Measurements from ENCODE around the gene MAP3K15. TPM values are rescaled to one million over a fixed set of nuclear protein-coding genes. Genes with fewer than 3 reads are reported as not detected.

MAP3K15 gene
- total and polyA plus RNA-seq, 2 of the 13 experiments (the other 11 are each of a cell fraction or from before 2014, with no cell fraction given) = 3.9 to 6.4 TPM

DNA sequence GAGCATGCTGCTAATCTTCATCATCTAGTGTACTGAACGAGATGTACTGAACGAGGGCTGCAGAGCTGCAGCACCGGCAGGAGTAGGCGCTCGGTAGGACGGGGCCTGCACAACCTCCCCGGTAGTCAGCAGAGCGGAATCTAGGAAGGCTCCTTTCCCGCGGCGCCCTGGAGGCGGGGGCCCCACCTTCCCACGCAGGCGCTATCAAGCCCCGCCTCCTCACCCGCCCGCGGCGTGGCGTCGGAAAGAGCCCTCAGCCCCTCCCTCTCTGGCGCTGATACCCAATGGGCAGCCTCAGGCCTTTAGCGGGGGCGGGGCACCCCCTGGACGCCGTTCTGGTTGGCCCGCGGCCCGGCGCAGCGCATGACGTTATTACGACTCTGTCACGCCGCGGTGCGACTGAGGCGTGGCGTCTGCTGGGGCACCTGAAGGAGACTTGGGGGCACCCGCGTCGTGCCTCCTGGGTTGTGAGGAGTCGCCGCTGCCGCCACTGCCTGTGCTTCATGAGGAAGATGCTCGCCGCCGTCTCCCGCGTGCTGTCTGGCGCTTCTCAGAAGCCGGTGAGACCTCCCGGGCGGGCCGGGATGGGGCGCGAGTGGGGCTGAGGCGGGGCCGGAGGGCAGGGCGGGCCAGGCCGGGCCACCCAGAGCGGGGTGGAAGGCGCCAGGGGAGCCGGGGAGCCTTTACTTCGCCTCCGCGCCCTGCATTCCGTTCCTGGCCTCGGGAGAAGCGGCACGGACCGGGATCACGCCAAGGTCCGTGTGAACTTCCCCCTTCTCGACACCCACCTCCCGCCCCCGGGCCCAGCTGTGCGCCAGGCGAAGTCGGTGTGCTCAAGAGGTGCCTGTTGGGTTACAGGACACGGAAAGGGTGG is 171.5 kb downstream of the MAP3K15 start, which contains the start of gene PDHA1 (continued):
- TF ChIP-seq, protein P1, sequence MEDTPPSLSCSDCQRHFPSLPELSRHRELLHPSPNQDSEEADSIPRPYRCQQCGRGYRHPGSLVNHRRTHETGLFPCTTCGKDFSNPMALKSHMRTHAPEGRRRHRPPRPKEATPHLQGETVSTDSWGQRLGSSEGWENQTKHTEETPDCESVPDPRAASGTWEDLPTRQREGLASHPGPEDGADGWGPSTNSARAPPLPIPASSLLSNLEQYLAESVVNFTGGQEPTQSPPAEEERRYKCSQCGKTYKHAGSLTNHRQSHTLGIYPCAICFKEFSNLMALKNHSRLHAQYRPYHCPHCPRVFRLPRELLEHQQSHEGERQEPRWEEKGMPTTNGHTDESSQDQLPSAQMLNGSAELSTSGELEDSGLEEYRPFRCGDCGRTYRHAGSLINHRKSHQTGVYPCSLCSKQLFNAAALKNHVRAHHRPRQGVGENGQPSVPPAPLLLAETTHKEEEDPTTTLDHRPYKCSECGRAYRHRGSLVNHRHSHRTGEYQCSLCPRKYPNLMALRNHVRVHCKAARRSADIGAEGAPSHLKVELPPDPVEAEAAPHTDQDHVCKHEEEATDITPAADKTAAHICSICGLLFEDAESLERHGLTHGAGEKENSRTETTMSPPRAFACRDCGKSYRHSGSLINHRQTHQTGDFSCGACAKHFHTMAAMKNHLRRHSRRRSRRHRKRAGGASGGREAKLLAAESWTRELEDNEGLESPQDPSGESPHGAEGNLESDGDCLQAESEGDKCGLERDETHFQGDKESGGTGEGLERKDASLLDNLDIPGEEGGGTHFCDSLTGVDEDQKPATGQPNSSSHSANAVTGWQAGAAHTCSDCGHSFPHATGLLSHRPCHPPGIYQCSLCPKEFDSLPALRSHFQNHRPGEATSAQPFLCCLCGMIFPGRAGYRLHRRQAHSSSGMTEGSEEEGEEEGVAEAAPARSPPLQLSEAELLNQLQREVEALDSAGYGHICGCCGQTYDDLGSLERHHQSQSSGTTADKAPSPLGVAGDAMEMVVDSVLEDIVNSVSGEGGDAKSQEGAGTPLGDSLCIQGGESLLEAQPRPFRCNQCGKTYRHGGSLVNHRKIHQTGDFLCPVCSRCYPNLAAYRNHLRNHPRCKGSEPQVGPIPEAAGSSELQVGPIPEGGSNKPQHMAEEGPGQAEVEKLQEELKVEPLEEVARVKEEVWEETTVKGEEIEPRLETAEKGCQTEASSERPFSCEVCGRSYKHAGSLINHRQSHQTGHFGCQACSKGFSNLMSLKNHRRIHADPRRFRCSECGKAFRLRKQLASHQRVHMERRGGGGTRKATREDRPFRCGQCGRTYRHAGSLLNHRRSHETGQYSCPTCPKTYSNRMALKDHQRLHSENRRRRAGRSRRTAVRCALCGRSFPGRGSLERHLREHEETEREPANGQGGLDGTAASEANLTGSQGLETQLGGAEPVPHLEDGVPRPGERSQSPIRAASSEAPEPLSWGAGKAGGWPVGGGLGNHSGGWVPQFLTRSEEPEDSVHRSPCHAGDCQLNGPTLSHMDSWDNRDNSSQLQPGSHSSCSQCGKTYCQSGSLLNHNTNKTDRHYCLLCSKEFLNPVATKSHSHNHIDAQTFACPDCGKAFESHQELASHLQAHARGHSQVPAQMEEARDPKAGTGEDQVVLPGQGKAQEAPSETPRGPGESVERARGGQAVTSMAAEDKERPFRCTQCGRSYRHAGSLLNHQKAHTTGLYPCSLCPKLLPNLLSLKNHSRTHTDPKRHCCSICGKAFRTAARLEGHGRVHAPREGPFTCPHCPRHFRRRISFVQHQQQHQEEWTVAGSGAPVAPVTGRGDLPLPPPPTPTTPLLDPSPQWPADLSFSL (CRISPR knock-in tag; IDR thresholded peaks at IDR 0.05) = no peak
- TF ChIP-seq, protein P2, sequence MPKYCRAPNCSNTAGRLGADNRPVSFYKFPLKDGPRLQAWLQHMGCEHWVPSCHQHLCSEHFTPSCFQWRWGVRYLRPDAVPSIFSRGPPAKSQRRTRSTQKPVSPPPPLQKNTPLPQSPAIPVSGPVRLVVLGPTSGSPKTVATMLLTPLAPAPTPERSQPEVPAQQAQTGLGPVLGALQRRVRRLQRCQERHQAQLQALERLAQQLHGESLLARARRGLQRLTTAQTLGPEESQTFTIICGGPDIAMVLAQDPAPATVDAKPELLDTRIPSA (CRISPR knock-in tag; IDR thresholded peaks at IDR 0.05; ENCODE audit: borderline replicate concordance) = no peak
- TF ChIP-seq ZNF563 (CRISPR knock-in tag; IDR thresholded peaks at IDR 0.05) = 0 out of 2 replicates have a peak, but pooled peaks have one; percentile 10
- TF ChIP-seq, protein P3, sequence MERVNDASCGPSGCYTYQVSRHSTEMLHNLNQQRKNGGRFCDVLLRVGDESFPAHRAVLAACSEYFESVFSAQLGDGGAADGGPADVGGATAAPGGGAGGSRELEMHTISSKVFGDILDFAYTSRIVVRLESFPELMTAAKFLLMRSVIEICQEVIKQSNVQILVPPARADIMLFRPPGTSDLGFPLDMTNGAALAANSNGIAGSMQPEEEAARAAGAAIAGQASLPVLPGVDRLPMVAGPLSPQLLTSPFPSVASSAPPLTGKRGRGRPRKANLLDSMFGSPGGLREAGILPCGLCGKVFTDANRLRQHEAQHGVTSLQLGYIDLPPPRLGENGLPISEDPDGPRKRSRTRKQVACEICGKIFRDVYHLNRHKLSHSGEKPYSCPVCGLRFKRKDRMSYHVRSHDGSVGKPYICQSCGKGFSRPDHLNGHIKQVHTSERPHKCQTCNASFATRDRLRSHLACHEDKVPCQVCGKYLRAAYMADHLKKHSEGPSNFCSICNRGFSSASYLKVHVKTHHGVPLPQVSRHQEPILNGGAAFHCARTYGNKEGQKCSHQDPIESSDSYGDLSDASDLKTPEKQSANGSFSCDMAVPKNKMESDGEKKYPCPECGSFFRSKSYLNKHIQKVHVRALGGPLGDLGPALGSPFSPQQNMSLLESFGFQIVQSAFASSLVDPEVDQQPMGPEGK (CRISPR knock-in tag; IDR thresholded peaks at IDR 0.05) = 0 out of 2 replicates have a peak, but pooled peaks have one; percentile 28
- TF ChIP-seq ZNF451 (CRISPR knock-in tag; IDR thresholded peaks at IDR 0.05) = no peak
- no peak for TF ChIP-seq TGIF2 (CRISPR knock-in tag; IDR thresholded peaks at IDR 0.05)
- TF ChIP-seq, protein P4, sequence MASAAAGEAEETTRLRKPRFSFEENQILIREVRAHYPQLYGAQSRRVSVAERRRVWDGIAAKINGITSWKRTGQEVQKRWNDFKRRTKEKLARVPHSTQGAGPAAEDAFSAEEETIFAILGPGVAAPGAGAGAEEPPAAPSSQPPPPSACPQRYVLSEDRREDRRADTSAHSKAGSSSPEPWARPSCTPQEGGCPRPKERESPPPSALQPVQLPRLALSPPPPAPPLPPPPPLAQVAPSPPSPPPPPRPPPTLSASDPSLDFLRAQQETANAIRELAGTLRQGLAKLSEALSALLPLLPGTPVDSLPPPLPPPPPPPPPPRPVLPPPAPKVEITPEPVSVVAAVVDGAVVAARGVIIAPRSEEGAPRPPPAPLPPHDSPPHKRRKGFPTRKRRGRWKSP (CRISPR knock-in tag; IDR thresholded peaks at IDR 0.05) = peak; percentile 37; the same call in 1 of the 2 replicates
- TF ChIP-seq, protein P5, sequence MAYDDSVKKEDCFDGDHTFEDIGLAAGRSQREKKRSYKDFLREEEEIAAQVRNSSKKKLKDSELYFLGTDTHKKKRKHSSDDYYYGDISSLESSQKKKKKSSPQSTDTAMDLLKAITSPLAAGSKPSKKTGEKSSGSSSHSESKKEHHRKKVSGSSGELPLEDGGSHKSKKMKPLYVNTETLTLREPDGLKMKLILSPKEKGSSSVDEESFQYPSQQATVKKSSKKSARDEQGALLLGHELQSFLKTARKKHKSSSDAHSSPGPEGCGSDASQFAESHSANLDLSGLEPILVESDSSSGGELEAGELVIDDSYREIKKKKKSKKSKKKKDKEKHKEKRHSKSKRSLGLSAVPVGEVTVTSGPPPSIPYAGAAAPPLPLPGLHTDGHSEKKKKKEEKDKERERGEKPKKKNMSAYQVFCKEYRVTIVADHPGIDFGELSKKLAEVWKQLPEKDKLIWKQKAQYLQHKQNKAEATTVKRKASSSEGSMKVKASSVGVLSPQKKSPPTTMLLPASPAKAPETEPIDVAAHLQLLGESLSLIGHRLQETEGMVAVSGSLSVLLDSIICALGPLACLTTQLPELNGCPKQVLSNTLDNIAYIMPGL (CRISPR knock-in tag; IDR thresholded peaks at IDR 0.05; ENCODE audit: borderline replicate concordance in 1 of 2, low read depth in 1 of 2) = 0 out of 4 replicates have a peak, but pooled peaks of 1 of the 2 experiments have one; percentile 32
- peak; percentile 72 for TF ChIP-seq PHF20 (CRISPR knock-in tag; IDR thresholded peaks at IDR 0.05)
- TF ChIP-seq CREB1 (IDR thresholded peaks at IDR 0.05) = peak; percentile 92
- TF ChIP-seq CREB1 (CRISPR knock-in tag; IDR thresholded peaks at IDR 0.05) = peak; percentile 94
- TF ChIP-seq SNAPC2 (CRISPR knock-in tag; IDR thresholded peaks at IDR 0.05) = 0 out of 2 replicates have a peak, but pooled peaks have one; percentile 25
- peak; percentile 94 for TF ChIP-seq GATAD1 (CRISPR knock-in tag; IDR thresholded peaks at IDR 0.05)
- peak; percentile 52; the same call in 1 of the 2 replicates for TF ChIP-seq KDM5B (CRISPR knock-in tag; IDR thresholded peaks at IDR 0.05; ENCODE audit: borderline replicate concordance)
- TF ChIP-seq ARNT2 (CRISPR knock-in tag; IDR thresholded peaks at IDR 0.05; ENCODE audit: low read depth) = 0 out of 2 replicates have a peak, but pooled peaks have one; percentile 40
